Right cardiac atrium (tissue), 5 donors: ENCODE data around the gene PRM1. TPM values are rescaled to one million over a fixed set of nuclear protein-coding genes. Genes with fewer than 3 reads are reported as not detected.

Experiments used
- ATAC-seq, 2 donors: fragments of 200-7000 bp; cut with Tn5 transposase; one replicate each; pipeline versions ENCODE4 v1.8.0 to v1.9.1; 2020; ENCODE audit warnings: moderate library complexity in 2 of 2, mild to moderate bottlenecking in 1 of 2
- DNase-seq, 3 donors: peaks; one replicate each; pipeline ENCODE4 v3.0.0-alpha.2; 2020
- H3K27ac ChIP-seq: one replicate; pipeline ENCODE4 v1.5.1; 2013; ENCODE audit warnings: mild to moderate bottlenecking, low read length, control low read depth, moderate library complexity
- H3K27me3 ChIP-seq: one replicate; pipeline ENCODE4 v1.6.1; 2013; ENCODE audit not compliant: control insufficient read depth, insufficient read depth
- H3K4me1 ChIP-seq: one replicate; pipeline ENCODE4 v1.6.1; 2013; ENCODE audit warnings: low read length; ENCODE audit not compliant: control insufficient read depth, insufficient read depth
- H3K4me3 ChIP-seq: one replicate; pipeline ENCODE4 v1.5.1; 2013; ENCODE audit warnings: low read length, control low read depth
- H3K9me3 ChIP-seq: one replicate; pipeline ENCODE4 v1.6.1; 2013; ENCODE audit warnings: low read length; ENCODE audit not compliant: control insufficient read depth
- WGBS: extraction: QIAGEN DNeasy Blood & Tissue Kit; methylation state at CpG from one replicate; pipeline ENCODE4 v1.1.7; 2013; 5-methylcytosine and 5-hydroxymethylcytosine counted together
- intact Hi-C, 4 donors: fragments of 100-400 bp; cut with DNase I; formaldehyde crosslinking; loops; one replicate each; pipeline versions ENCODE4 v1.11.0 to v1.14.0; 2022 to 2023
- polyA plus RNA-seq: library from polyadenylated mRNA; stranded (reverse); fragments of 200-250 nt; gene quantifications from one replicate; pipeline ENCODE4 v1.2.3, GENCODE V29; 2013
- total RNA-seq, 4 donors: library from RNA; stranded (reverse); fragmentation: NEBNext Ultra II Directional; extraction: Animal tissue kit (Norgen Biotek cat#: 25700); gene quantifications; one replicate each; pipeline ENCODE4 v1.2.1, GENCODE V29; 2021
- donor health status: healthy with polysubstance abuse.
- donor health status: DM: no; HTN: yes; CAD: no.
- donor health status: DM: no; HTN: no; CAD: no.
- donor health status: DM: no; HTN: yes; CAD: no; lungs with severe emphysema.
- donor health status: DM: yes; HTN: yes; CAD: no.

Gene PRM1
- total and polyA plus RNA-seq, 5 donors, result not detected

DNA sequence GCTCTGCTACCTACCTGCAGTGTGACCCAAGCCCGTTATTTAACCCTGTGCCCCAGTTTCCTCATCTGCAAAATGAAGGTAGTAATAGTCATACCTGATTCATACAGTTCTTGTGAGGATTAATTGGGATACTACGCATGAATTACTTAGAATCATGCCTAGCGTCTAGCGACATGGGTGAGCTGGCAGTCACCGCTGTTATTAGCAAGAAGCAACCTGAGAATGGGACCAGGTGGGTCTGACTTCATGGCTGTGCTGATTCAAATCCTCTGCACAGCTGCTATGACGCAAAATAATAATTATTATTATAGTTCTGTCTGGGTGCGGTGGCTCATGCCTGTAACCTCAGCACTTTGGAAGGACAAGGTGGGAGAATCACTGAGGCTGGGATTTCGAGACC lies 33.0 kb downstream of the PRM1 start:
- DNase-seq, result no peak
- 94% methylated on average over 8 of the region's 8 CpGs for WGBS
- no peak overlapping the region for H3K27ac ChIP-seq
- no peaks in the 10 kb centered on the region for H3K9me3 ChIP-seq
- no peaks in the 10 kb centered on the region for H3K27me3 ChIP-seq
- intact Hi-C loops, result no loop called here
- ATAC-seq, result no peak
- H3K4me3 ChIP-seq, result no peak overlapping the region
- no peaks in the 10 kb centered on the region for H3K4me1 ChIP-seq

DNA sequence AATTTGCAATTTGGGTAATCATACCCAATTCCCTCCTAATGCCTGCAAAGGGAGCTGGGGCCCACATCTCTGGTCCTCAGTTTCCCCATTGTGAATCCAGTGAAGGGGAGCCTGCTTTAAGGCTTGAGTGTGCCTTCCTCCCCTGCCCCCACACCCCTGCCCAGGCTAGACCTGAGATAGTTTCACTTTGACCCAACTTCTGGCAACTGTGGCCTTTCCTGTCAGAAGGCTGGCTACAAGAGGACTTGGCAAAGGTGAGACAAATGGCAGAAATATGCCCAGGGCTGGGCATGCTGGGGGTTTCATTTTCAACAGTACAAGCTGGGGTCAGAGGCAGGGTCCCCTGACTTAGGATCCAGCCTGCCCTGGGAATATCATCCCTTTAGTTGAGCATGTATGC lies 35.1 kb downstream of the PRM1 start:
- DNase-seq (no peak), ATAC-seq (no peak)
- intact Hi-C loops, result no loop called here

DNA sequence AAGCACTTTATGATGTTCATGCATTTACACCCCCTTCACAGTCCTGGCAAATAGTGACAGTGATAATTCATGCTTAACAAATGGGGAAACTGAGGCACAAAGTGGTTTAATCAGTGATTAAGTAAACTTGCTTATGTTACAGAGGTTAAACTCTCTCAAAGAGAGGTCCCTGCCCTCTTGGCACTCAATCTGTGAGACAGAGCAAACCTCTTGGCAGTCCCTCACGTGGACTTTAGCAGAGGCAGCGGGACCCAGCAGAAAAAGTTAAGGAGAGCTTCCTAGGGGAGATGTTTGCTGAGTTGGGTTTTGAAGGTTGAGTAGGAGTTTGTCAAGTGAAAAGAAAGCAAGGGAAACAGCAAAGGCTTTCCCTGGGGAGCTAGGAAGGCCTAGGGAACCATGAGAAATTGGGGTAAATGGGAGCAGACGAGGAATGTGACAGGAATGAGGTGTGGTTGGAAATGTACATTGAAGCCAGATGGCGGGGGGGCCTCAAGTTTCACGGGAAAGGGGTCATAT lies 35.9 kb downstream of the PRM1 start:
- Histone ChIP-seq H3K27ac (no peak overlapping the region), H3K4me1 (peaks cover 3% of the 10 kb centered on the region), H3K27me3 (no peaks in the 10 kb centered on the region), H3K4me3 (no peak overlapping the region), H3K9me3 (no peaks in the 10 kb centered on the region)
- ATAC-seq, result no peak
- no peak for DNase-seq
- intact Hi-C loops, result no loop called here
- 85% methylated on average over 5 of the region's 5 CpGs for WGBS

More for the DNA sequence above, 35.1 kb downstream of the PRM1 start:
- Histone ChIP-seq H3K9me3 (no peaks in the 10 kb centered on the region), H3K27me3 (no peaks in the 10 kb centered on the region), H3K4me1 (peaks cover 3% of the 10 kb centered on the region), H3K4me3 (no peak overlapping the region), H3K27ac (no peak overlapping the region)

DNA sequence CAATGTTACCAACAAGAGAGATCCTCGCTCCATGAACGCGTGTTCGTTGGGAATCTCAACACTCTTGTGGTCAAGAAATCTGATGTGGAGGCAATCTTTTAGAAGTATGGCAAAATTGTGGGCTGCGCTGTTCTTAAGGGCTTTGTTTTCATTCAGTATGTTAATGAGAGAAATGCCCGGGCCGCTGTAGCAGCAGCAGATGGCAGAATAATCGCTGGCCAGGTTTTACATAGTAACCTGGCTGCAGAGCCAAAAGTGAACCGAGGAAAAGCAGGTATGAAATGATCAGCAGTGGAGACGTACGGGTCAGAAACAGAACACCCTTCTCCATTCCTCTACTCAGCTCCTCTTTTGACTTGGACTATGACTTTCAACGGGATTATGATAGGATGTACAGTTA lies 38.5 kb downstream of the PRM1 start:
- Histone ChIP-seq H3K27me3 (no peaks in the 10 kb centered on the region), H3K4me1 (peaks cover 3% of the 10 kb centered on the region), H3K27ac (no peak overlapping the region), H3K4me3 (no peak overlapping the region), H3K9me3 (no peaks in the 10 kb centered on the region)
- intact Hi-C loops, result no loop called here
- no peak for DNase-seq
- 76% methylated on average over 12 of the region's 12 CpGs for WGBS
- ATAC-seq, result no peak

DNA sequence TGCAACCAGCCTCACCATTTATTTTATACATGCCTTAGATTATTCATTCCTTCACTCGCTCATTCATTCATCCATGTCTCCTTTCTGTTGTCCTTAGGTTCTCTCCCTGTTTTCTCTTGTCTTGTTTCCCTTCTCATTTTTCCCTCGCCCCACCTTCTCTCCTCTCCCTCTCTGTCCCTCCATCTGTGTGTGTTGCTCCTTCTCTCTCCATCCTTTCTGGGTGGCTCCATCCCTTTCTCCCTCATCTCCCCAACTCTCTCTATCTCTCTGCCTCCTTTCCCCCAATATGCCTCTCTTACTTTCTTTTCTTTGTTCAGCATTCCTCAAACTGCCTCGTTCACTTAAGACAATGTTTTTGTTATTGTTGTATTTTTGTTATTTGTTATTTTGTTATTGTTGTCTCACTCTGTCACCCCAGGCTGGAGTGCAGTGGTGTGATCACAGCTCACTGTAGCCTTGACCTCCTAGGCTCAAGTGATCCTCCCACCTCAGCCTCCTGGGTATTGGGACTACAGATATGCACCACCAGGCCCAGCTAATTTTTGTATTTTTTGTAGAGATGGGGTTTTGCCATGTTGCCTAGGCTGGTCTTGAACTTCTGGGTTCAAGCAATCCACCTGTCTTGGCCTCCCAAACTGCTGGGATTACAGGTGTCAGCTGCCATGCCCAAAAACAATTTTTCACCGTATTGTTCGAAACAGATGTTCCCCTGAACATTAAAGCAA lies 39.5 kb downstream of the PRM1 start:
- Histone ChIP-seq H3K4me1 (peaks cover 3% of the 10 kb centered on the region), H3K9me3 (no peaks in the 10 kb centered on the region), H3K27ac (no peak overlapping the region), H3K4me3 (no peak overlapping the region), H3K27me3 (no peaks in the 10 kb centered on the region)
- WGBS, result 90% methylated on average over 5 of the region's 5 CpGs
- no peak for DNase-seq
- ATAC-seq, result no peak
- intact Hi-C loops, result no loop called here

DNA sequence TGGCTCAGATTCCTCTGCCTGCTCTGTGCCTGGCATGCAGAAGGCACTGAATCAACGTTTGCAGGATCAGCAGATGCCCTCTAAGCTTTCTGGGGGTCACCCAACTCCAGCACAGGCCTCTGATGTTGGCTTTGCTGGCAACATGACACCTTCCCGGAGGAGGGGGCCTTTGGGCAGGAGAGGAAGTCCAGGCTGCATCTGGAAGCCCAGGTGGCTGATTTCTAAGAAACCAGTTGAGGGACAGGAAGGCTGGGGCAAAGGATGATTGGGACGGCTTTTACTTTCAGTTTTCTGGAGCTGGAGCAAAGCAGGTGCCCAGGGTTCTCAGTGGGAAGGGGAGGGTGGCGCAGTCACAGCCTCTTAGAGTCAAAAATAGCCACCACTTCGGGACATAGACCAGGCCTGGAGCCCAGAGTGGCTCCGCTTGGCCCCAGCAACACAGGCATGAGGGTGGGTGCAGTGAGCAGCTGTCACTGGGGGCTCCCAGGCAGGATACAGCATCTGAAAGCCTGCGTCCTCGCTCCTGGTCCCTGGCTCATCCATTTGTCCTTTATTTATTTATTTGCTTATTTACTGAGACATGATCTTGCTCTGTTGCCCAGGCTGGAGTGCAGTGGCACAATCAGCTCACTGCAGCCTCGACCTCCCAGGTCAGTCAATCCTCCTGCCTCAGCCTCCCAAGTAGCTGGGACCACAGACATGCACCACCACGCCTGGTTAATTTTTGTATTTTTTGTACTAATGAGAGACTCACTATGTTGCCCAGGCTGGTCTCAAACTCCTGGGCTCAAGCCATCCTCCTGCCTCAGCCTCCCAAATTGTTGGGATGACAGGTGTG lies 40.3 kb downstream of the PRM1 start:
- peak in 2 of 3 donors; percentile 62 to 64 for DNase-seq
- Histone ChIP-seq H3K9me3 (no peaks in the 10 kb centered on the region), H3K27ac (peak overlapping the region; percentile 63), H3K27me3 (no peaks in the 10 kb centered on the region), H3K4me1 (peaks cover 3% of the 10 kb centered on the region), H3K4me3 (no peak overlapping the region)
- ATAC-seq, result peak; percentile 86 to 91
- intact Hi-C loops, result no loop called here
- WGBS, result 56% methylated on average over 10 of the region's 10 CpGs

DNA sequence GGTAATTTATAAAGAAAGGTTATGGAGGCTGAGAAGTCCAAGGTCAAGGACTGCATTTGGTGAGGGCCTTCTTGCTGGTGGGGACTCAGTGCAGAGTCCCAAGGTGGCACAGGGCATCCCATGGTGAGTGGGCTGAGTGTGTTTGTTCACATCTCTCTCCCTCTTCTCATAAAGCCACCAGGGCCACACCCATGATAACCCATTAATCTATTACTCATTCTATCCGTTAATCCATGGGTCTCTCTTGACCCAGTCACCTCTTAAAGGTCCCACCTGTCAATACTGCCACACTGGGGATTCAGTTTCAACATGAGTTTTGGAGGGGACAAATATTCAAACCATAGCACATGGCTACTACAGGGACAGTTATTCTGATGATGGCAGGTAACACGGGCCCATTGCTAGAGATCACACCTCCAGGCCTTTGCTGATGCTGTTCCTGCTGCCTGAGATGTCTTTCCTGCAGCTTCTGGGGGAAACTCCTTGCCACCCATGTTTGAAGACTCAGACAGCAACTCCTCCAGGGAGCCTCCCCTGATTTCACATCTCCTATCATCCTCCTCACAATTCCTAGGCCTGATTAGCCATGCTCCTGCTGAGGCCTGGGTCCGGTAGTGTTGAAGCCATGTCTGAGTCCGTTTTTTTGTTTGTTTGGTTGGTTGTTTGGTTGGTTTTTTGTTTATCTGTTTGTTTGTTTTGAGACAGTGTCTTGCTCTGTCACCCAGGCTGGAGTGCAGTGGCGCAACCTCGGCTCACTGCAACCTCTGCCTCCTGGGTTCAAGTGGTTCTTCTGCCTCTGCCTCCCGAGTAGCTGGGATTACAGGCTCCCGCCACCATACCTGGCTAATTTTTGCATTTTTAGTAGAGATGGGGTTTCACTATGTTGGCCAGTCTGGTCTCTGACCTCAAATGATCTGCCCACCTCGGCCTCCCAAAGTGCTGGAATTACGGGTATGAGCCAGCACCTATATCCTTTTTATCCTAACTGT lies 41.2 kb downstream of the PRM1 start:
- DNase-seq, result no peak
- Histone ChIP-seq H3K9me3 (no peaks in the 10 kb centered on the region), H3K4me1 (peaks cover 3% of the 10 kb centered on the region), H3K4me3 (no peak overlapping the region), H3K27ac (peak overlapping the region; percentile 63), H3K27me3 (no peaks in the 10 kb centered on the region)
- ATAC-seq, result no peak
- WGBS, result 77% methylated on average over 10 of the region's 10 CpGs
- intact Hi-C loops, result no loop called here

DNA sequence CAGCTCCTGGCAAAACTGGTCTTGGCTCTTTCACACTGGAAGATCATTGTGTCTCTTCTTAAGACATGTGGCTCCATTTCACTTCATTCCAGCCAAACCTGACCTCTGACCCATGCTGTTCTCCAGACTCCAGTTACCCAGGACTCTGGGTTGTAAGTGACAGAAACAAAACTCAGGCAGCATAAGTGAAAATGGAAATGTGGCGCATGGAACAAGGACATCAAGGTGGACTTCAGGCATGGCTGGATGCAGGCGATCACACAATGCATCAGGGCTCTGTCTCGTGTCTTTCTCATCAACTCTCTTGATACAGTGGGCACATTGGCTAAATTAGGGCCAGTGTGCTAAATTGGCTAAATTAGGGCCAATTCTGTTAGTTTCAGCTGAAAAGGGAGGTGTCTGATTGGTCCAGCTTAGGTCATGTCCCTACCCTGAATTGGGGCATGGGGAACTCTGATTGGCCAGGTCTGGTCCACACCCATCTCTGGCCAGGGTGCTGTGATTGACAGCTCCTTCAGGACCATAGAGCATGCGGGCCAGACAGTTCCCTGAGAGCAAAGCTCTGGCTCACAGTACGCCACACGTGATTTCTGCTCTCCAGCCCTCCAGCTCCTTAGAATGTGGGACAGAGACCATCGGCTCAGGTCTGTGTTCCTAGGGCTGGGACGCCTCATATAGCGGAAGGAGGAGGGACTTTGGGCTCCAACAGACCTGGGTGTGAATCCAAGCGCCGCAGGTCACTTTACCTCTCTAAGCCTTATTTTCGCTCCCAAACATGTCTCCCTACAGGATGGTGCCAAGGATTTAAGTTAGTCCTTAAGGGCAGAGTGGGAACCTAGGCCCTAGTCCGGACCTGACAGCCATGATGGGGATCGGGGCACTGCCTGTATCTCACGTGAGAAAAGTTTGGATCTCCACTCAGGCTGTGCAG lies 42.6 kb downstream of the PRM1 start:
- ATAC-seq, result no peak
- 95% methylated on average over 15 of the region's 15 CpGs for WGBS
- Histone ChIP-seq H3K4me3 (no peak overlapping the region), H3K27ac (no peak overlapping the region), H3K27me3 (no peaks in the 10 kb centered on the region), H3K9me3 (no peaks in the 10 kb centered on the region), H3K4me1 (peaks cover 3% of the 10 kb centered on the region)
- no peak for DNase-seq
- intact Hi-C loops, result no loop called here

DNA sequence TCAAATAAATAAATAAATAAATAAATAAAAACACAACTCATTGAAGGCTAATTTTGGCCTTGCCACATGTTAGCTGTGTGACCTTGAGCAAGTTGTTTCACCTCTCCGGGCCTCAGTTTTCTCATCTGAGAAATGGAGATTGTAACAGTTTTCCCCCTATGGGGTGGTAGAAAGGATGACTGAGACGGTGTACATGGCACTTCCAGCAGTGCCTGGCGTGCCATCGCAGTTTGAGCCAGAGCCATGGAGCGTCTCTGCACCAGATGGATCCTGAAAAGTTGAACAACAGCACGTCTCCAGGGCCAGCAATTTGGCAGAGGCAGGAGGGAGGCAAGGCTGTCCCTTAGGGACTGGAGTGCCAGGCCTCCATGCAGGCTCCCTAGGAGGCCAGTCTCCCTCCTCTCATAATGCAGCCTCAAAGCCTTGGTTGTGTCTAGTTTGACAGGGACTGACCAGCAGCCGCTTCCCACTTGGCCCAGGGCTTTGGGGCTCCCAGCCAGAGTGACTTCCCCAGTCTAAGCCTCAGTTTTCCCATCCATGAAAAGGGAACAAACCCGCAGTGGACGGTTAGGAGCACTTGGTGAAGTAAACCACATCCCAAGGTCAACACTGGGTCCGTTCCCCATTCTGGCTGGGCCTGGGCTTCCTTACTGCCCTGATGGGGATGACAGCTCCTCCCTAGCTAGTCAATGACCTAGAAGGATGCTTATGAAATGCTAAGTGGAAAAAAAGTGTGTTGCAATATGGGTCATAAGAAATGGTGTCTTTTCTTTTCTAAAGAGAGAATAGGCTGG lies 44.5 kb downstream of the PRM1 start:
- Histone ChIP-seq H3K27me3 (no peaks in the 10 kb centered on the region), H3K4me1 (no peaks in the 10 kb centered on the region), H3K4me3 (no peak overlapping the region), H3K9me3 (no peaks in the 10 kb centered on the region), H3K27ac (no peak overlapping the region)
- intact Hi-C loops, result no loop called here
- ATAC-seq (no peak), DNase-seq (no peak)
- 75% methylated on average over 10 of the region's 10 CpGs for WGBS
